GM11168 (cell line): ENCODE data around the gene GPR137.
"Not testable (repeated sequence)": the region's sequence is repeated elsewhere in the genome, so short reads cannot be mapped to it uniquely, and the experiment has no call there.

Source experiments
- in situ Hi-C: fragments of 300-500 bp; cut with MboI; formaldehyde crosslinking; loops from one replicate; pipeline ENCODE4 v1.12.0; 2022; ENCODE audit warnings: low sequenced_read_pairs; ENCODE audit not compliant: unreplicated experiment

The GPR137 gene

GRCh38 chr11:64315667-64316526, 30.2 kb downstream of the GPR137 start:
- in situ Hi-C loops, result not testable (repeated sequence)

- in situ Hi-C loops, result no loop called here
These were observed 31.1 kb downstream of the GPR137 start for GRCh38 chr11:64316672-64317324.

GRCh38 chr11:64317325-64317960, 31.8 kb downstream of the GPR137 start, which contains the start of gene TRMT112:
TRMT112 (minus strand) TSS chr11:64317559; CDS start chr11:64317526, 33 bp downstream.
- in situ Hi-C loops, result no loop called here

- in situ Hi-C loops, result no loop called here
These were observed 32.5 kb downstream of the GPR137 start, which contains the start of gene PRDX5 for GRCh38 chr11:64317961-64318765. PRDX5 (plus strand) TSS chr11:64318121; CDS start chr11:64318216, 95 bp downstream.

- in situ Hi-C loops, result no loop called here
These were observed 33.4 kb downstream of the GPR137 start for GRCh38 chr11:64318766-64319761.

GRCh38 chr11:64320556-64320955, 34.9 kb downstream of the GPR137 start:
- in situ Hi-C loops, result no loop called here

- in situ Hi-C loops, result no loop called here
These were observed 35.4 kb downstream of the GPR137 start for GRCh38 chr11:64321026-64321425.

- in situ Hi-C loops, result no loop called here
These were observed 35.9 kb downstream of the GPR137 start for GRCh38 chr11:64321533-64321932.

- in situ Hi-C loops, result no loop called here
These were observed 37.2 kb downstream of the GPR137 start for GRCh38 chr11:64322925-64323260.

GRCh38 chr11:64323373-64323772, 37.7 kb downstream of the GPR137 start:
- in situ Hi-C loops, result no loop called here

GRCh38 chr11:64323984-64324383, 38.3 kb downstream of the GPR137 start:
- in situ Hi-C loops, result not testable (repeated sequence)

- in situ Hi-C loops, result no loop called here
These were observed 39.2 kb downstream of the GPR137 start for GRCh38 chr11:64324692-64325469.

- in situ Hi-C loops, result no loop called here
These were observed 41.7 kb downstream of the GPR137 start for GRCh38 chr11:64327375-64327774.

- in situ Hi-C loops, result no loop called here
These were observed 42.3 kb downstream of the GPR137 start for GRCh38 chr11:64327993-64328392.

GRCh38 chr11:64330888-64331287, 45.2 kb downstream of the GPR137 start:
- in situ Hi-C loops, result no loop called here

- in situ Hi-C loops, result no loop called here
These were observed 46.1 kb downstream of the GPR137 start for GRCh38 chr11:64331569-64332371.

GRCh38 chr11:64333556-64333955, 47.9 kb downstream of the GPR137 start:
- in situ Hi-C loops, result no loop called here
